Coronary artery (tissue), 2 donors: ENCODE data around the gene MCC.

Experiments used
- DNase-seq: peaks from one replicate; pipeline ENCODE4 v3.0.0-alpha.2; 2017; ENCODE audit warnings: low spot score
- H3K27ac ChIP-seq, 2 donors: fragments of 200-600 bp; sonication (generic); one replicate each; pipeline ENCODE4 v1.5.1; 2016 to 2019
- H3K4me3 ChIP-seq: fragments of 200-600 bp; sonication (generic); 2 replicates; pipeline ENCODE4 v1.5.1; 2016; ENCODE audit warnings: mild to moderate bottlenecking, moderate library complexity
- TF ChIP-seq, protein P1 (sequence below): fragments of 200-600 bp; sonication (generic); IDR thresholded peaks from one replicate; pipeline ENCODE4 v1.5.1; 2019; ENCODE audit warnings: antibody characterized with exemption

MCC gene

DNA sequence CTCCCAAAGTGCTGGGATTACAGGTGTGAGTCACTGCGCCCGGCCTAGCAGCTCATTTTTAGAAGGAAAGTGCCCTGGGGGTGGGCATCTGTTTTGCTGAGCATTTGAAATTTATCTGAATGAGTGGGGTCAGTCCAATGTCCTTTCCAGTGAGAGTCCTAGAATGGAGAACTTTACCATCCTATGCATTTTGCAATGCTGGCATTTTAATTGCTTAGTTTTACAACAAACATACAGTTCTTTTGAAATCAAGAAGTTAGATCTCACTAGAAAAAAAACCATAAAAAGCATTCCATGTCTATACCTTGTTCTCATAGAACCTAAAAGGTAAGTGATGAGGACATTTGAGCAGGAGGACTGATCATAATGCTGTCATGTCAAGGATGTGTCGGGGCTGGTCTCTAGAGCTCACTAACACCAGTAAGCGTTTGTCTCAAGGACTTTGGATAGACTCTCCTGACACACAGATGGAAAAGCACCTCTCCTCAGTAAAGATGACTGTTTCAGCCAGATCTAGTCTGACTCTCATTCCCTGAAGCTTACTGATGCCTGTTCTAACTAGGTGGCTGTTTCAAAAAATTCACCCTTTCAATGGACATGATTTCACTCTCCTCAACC, 427.7 kb downstream of the MCC start:
- no peak overlapping the region for H3K27ac ChIP-seq
- TF ChIP-seq, protein P1, sequence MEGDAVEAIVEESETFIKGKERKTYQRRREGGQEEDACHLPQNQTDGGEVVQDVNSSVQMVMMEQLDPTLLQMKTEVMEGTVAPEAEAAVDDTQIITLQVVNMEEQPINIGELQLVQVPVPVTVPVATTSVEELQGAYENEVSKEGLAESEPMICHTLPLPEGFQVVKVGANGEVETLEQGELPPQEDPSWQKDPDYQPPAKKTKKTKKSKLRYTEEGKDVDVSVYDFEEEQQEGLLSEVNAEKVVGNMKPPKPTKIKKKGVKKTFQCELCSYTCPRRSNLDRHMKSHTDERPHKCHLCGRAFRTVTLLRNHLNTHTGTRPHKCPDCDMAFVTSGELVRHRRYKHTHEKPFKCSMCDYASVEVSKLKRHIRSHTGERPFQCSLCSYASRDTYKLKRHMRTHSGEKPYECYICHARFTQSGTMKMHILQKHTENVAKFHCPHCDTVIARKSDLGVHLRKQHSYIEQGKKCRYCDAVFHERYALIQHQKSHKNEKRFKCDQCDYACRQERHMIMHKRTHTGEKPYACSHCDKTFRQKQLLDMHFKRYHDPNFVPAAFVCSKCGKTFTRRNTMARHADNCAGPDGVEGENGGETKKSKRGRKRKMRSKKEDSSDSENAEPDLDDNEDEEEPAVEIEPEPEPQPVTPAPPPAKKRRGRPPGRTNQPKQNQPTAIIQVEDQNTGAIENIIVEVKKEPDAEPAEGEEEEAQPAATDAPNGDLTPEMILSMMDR, result no peak
- H3K4me3 ChIP-seq, result no peak overlapping the region
- DNase-seq, result peak; percentile 0

DNA sequence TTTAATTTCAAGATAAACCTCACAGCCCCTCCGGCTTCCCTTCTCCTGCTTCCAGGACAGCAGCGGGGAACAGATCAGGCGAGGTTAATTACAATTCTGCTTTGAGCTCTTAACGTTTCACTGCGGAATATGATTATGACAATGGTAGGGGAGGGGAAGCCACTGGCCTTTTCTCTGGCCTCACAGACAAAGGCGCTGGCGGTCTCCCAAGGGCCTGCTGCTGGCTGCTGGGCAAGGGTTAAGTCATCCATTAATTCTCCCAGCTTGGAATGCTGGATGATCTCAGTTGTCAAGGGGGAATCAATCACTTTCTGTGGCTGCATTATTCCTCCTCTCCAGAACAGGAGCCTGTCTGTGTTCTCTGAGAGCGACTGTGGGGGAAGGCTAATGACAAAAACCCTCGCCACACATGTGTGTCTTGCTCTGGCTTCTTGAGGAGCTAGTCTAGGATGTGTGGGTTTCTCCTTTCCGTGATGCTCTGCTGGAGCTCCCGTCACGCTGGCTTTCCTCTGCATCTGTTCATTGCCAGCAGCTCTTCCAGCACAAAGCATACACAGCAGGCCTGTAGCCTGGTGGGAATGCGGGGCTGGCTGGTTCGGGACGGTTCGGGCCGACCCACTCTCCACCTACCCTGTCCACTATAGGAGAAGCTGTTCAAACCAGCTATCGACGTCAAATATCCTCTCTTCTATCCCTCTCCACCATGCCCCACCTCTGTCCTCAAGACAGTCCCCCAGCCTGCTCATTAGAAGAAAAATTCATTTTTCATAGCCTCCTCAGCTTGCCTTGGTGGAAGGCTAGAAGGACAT, 428.8 kb downstream of the MCC start:
- TF ChIP-seq, protein P1, result no peak
- no peak overlapping the region for H3K27ac ChIP-seq
- no peak overlapping the region for H3K4me3 ChIP-seq
- peak; percentile 57 for DNase-seq

DNA sequence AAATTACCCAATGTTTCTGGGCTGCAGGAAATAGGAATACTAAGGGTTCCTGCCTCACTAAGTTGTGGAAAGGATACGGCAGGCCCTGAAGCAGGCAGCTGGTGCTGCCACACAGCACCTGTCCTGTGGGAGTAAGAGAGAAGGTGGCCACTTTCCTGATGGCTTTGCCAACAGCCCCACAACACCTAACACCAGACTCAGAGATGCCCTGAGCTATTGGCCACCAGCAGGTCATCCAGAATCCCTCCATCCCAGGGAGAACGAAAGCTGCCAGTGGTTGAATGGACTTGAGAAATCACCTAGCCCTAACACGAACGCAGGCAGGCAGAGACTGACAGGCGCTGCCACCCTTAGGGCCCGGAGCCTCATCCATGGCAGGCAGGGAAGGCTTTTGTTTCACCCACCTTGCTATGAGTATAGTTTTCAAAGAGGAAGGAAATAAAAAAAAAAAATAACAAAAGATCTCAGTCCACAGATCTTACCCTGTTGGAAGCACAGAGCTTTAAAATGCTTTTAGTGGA, 429.5 kb downstream of the MCC start:
- H3K27ac ChIP-seq, result no peak overlapping the region
- DNase-seq, result peak; percentile 28
- TF ChIP-seq, protein P1, result no peak
- no peak overlapping the region for H3K4me3 ChIP-seq

DNA sequence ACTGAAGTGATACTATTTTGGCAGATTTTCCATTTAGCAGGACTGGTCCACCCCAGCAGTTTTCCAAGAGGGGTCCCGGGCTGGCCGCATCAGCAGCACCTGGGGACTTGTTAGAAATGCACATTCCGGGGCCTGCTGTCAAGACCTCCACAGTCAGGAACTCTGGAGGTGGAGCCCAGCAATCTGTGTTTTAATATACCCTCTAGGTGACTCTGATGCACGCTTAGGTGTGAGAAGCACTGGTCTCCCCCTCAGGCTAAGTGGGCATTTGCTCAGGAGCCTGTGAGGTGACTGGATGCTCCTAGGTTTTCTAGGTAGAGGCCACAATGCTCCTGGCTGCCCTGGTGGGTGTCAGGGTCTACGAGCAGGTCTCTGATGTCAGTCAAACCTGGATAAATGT, 430.0 kb downstream of the MCC start:
- H3K4me3 ChIP-seq, result no peak overlapping the region
- TF ChIP-seq, protein P1, result no peak
- no peak overlapping the region for H3K27ac ChIP-seq
- peak; percentile 52 for DNase-seq

DNA sequence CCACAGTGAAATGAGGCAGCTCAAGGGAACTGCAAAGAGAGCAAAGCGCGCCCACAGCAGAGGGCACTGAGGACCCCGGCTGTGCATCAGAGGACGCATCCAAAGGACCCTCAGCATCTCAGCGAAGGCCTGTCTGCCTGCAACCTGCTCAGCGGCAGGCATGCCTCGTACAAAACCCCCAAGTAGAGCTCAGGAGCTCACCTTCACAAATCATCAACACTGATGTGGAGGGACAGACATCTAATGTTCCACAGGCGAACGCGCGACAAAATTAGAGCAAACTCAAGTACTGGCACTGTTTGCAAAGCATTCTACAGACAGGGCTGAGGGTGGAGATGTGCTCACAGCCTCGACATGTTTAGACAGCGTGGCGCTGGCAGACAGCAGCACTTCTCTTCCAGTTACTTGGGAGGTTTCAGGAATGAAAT, 430.7 kb downstream of the MCC start:
- peak; percentile 24 for DNase-seq
- TF ChIP-seq, protein P1, result no peak
- no peak overlapping the region for H3K4me3 ChIP-seq
- H3K27ac ChIP-seq, result no peak overlapping the region

DNA sequence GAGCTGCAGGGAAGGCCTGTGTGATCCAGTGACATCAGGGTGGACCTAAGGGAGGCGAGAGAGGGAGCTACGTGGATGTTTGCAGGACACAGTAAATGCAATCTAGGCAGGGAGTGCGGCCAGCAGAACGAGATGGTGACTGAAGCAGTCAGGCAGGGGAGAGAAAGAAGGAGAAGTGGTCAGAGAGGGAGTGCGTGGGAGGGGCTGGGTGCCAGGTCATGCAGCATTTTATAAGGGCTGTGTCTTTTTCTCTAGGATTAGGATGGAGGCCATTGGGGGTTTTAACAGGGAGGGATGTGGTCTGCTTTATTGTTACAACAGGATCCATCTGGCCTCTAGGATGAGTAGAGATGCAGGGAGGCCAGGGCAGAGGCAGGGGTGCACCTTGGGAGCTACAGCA, 431.3 kb downstream of the MCC start:
- TF ChIP-seq, protein P1, result no peak
- H3K27ac ChIP-seq, result no peak overlapping the region
- DNase-seq, result peak; percentile 46
- no peak overlapping the region for H3K4me3 ChIP-seq
